GM18505 (cell line): ENCODE data around the gene SLC27A4.

Experiments used
- ATAC-seq: cut with Tn5 transposase; IDR thresholded peaks from one replicate; pipeline ENCODE4 v1.9.1; 2021; ENCODE audit not compliant: unreplicated experiment
- POLR2A ChIP-seq: IDR thresholded peaks from 4 replicates; pipeline ENCODE4 v1.6.1; 2011; ENCODE audit warnings: borderline replicate concordance; ENCODE audit not compliant: insufficient read depth, insufficient read length; ENCODE audit errors: extremely low read depth

SLC27A4 gene

DNA sequence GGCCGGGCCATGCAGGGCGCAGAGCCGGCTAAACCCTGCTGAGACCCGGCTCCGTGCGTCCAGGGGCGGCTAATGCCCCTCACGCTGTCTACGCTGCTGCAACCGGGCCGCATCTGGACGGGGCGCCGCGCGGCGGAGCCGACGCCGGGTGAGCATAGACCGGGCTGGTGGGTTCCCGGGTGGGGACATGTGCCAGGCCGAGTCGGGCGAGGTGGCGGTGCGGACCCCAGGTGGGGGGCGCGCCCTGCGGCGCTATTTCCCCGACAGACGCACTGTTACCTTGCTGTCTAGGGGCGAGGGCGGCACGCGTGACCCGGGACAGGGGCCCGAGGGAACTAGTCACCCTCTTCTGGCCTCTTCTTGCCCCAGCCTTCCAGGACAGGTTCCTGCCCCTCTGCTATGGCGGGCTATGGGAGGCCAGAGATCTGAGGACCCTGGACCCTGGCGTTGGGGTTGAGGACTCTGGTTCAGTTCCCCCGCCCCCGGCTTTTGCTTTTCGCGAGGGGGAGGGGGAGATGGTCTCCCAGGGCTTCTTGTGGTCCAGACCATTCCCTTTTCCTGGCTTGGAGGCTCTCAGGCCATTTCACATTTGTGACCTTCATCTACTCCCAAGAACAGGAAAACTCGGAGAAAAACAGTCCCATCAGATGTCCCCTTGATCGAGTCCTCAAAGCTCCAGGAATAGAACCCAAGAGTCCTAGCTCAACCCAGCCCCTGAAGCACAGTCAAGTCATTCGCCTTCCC, 536 bp downstream of the SLC27A4 start:
- ATAC-seq = no peak
- TF ChIP-seq POLR2A = no peak

DNA sequence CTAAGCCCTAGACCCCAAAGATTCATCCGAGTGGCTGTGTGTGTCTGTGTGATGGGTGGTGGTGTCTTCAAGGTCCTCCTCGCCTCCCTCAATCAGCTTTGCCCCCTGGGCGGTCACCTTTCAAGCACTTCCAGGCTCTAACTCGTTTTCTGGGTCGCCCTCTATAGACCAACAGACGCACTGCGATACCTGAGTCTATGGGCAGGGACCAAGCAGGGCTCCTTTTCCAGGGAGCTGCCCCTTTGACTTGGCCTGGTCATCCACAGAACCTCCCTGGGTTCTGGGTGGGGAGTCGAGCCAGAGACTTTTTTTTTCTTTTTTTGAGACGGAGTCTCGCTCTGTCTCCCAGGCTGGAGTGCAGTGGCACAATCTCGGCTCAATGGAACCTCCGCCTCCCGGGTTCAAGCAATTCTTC, 1.1 kb downstream of the SLC27A4 start:
- no peak for ATAC-seq
- no peak for TF ChIP-seq POLR2A

DNA sequence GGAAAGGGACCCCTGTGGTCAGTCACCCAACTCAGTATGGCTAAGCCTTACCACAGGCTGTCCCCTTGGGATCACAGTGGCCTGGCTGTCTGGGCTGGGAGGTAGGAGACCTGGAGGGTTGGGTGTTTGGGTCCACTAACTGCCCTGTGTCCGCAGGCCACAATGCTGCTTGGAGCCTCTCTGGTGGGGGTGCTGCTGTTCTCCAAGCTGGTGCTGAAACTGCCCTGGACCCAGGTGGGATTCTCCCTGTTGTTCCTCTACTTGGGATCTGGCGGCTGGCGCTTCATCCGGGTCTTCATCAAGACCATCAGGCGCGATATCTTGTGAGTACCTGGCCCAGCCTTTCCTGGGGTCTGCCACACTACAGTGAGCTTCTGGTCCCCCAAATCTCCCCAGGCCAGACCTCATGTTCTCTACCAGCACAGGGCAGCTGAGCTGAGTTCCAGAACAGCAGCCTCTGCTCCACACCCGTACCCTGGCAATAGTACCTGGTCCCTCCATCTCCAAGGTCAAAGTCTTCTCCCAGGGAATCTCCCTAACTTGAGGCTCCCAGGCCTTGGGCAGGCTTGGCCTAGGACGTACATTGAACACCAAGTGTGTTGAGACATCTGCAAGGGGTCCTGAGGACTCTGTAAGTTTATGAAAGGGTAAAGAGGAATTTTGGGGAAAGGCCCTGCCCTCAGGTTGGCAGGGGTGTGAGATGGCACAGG, 2.8 kb downstream of the SLC27A4 start:
- no peak for ATAC-seq
- no peak for TF ChIP-seq POLR2A

DNA sequence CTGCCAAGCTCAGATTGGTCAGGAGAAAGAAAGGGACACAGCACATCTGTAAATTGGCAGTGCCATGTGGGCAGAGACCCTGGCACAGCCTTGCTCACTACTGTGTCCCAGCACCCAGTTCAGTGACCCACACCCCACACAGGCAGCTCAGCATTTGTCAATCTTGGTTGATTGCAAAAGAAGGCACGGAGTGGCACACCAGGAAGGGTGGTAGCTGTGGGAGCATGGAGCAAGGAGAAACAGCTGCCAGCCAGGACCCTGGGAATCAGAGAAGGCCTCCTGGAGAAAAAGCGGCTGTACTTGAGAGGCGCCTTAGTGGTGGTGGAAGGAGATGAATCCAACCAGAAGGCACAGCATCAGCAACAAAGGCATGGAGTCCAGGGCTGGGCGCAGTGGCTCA, 3.5 kb downstream of the SLC27A4 start:
- ATAC-seq = no peak
- TF ChIP-seq POLR2A = no peak

DNA sequence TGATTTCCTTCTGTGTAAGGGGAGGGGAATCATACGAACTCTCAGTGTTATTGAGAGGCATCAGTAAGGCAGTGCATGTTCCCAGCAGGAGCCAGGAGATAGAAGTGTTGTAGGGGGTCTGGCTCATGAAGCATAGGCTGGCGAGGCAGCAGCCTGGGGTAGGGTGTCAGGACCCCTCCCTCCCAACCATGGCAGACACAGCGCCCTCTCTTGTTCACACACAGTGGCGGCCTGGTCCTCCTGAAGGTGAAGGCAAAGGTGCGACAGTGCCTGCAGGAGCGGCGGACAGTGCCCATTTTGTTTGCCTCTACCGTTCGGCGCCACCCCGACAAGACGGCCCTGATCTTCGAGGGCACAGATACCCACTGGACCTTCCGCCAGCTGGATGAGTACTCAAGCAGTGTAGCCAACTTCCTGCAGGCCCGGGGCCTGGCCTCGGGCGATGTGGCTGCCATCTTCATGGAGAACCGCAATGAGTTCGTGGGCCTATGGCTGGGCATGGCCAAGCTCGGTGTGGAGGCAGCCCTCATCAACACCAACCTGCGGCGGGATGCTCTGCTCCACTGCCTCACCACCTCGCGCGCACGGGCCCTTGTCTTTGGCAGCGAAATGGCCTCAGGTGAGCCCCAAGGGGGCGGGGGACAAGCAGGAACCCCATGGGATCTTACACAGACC, 4.7 kb downstream of the SLC27A4 start:
- TF ChIP-seq POLR2A = no peak
- ATAC-seq = no peak

DNA sequence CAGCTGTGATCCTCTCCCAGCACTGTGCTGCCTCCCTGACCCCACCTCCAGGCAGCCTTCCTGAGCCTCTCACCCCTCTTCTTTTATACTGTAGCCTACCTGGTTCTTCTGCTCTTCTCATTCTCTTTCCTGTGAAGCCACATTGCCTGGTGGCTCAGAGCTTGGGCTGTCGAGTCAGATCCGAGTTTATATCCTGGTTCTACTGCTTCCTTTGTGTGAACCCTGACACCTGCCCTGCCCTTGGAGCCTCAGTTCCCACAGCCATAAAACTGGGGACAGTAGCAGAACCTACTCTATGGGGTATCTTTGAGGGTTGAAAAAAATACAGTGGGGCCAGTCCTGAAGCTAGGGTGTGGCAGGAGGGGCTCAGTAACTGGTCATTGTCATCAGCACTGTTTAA, 8.8 kb downstream of the SLC27A4 start:
- no peak for ATAC-seq
- TF ChIP-seq POLR2A = no peak

DNA sequence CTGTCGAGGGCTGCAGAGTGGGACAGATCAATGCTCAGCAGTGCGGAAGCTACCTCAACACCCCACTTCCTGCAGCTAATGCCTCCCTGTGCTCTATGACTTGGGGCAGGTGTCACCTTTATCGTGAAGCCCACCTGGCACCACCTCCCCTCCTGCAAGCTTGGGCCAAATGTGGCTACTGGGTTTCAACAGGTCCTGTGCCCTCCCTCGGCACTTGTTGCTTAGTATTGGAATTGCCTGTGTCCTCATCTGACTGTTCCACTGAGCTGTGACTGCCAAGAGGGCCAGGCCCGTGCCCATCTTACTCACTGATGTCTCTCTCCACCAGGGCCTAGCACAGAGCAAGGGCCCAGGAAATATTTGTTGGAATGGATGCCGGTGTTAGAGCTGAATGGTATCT, 9.4 kb downstream of the SLC27A4 start:
- TF ChIP-seq POLR2A = no peak
- ATAC-seq = no peak

DNA sequence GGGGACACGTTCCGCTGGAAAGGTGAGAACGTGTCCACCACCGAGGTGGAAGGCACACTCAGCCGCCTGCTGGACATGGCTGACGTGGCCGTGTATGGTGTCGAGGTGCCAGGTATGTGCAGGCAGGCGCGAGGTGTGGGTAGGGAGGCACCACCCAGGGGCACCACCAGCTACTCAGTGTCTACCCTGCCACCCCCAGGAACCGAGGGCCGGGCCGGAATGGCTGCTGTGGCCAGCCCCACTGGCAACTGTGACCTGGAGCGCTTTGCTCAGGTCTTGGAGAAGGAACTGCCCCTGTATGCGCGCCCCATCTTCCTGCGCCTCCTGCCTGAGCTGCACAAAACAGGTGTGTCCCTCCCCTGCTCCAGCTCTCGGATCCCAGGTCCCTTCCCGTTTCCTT, 15.1 kb downstream of the SLC27A4 start:
- no peak for ATAC-seq
- TF ChIP-seq POLR2A = no peak

DNA sequence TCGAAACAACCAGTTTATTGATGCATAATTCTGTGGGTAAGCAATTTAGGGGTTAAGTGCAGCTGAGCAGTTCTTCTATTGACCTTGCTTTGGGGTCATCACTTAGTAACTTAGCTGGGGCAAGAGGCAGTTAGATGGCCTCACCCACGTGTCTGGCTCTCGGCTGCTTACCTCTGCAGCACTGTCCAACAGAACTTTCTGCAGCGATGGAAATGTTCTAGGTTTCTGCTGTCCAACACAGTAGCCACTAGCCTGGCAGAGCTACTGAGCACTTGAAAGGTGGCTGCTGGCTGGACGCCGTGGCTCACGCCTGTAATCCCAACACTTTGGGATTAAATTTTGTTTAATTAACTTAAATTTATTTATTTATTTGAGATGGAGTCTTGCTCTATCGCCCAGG, 17.8 kb downstream of the SLC27A4 start:
- ATAC-seq = no peak
- no peak for TF ChIP-seq POLR2A

DNA sequence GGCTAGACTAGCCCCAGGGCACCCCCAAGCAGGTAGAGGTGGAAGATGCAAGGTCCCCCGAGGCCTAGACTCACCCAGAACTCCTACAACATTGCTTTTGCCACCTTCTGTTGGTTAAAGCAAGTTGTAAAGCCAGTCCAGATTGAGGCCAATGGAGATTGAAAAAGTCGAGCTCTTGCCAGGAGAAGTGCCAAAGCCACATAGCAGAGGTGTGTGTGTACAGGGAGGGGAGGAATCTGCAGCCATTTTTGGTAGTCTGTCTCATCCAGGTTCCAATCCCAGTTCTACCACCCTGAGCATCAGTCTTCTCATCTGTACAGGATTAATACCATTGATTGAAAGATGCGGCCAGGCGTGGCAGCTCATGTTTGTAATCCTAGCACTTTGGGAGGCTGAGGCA, 18.5 kb downstream of the SLC27A4 start:
- TF ChIP-seq POLR2A = no peak
- ATAC-seq = no peak

DNA sequence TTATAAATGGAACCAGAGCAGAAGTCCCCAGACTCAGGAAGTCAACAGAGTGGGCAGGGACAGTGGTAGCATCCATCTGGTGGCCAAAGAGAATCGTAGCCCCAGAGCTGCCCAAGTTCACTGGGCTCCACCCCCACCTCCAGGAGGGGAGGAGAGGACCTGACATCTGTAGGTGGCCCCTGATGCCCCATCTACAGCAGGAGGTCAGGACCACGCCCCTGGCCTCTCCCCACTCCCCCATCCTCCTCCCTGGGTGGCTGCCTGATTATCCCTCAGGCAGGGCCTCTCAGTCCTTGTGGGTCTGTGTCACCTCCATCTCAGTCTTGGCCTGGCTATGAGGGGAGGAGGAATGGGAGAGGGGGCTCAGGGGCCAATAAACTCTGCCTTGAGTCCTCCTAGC, 20.5 kb downstream of the SLC27A4 start:
- TF ChIP-seq POLR2A = no peak
- no peak for ATAC-seq

DNA sequence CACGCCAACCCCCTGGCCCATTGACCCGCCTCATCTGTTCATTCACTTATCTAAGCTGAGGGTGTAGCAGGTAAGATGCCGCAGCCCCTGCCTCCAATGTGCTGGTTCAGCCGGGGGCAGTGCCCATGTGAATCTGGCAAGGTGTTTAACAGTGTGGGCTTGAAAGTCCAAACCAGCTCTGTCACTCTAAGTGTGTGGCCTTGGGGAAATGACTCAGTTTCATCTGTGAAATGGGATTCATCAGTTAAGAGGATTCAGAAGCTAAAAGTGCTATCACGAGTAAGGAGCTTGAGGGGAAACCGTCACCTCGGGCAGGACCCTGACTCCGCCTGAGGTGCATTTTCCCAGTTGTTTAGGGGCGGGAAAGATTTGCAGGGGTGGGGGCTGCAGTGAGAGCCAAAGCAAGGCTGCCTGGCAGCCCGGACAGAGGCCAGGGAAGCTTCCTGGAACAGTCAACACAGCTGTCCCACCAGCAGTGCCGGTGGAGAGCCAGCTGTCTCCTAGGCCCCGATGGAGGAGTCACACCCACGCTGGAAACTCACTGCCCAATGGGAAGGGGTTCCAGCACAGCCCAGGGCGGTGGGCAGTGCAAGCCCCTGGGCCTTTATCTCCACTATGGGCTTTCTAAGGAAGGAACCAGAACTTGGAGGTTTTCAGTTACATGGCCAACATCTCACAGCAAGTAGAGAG, 21.1 kb downstream of the SLC27A4 start:
- ATAC-seq = no peak
- no peak for TF ChIP-seq POLR2A

DNA sequence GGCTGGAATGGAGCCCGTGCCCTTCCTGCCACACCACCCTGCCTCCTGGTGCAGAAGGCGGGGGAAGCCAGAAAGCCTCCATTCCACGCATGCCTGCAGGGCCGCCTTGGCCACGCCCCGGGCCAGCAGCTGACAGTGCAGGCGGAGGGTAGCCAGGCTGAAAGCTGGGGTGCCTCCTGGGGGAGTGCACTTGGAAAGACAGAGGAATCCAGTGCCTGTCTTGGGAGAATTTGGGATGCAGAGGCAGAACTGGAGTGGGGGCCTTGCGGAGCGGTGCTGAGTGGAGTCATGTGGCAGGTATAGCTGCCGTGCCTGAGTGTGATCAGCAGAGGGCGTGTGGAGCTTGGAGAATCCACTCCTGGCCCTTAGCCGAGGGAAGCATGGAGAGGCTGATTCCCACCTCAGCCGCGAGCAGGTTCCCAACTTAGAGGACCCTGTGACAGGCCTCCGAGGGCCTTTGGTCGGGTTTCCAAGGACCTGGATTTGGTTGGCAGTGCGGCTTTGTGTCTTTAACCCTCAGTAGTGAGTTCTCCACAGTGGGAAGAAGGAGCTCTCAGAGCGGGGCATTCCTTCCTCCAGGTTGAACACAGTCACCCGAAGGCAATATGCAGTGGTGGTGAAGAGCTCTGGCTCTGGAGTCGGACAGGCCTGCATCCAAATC, 21.8 kb downstream of the SLC27A4 start:
- ATAC-seq = no peak
- peak; percentile 38 for TF ChIP-seq POLR2A
